H9 (cell line): Measurements from ENCODE around the gene MSANTD1. TPM values are rescaled to one million over a fixed set of nuclear protein-coding genes. Genes with fewer than 3 reads are reported as not detected.

Source experiments
- DNase-seq: peaks from one replicate; pipeline ENCODE4 v3.0.0-alpha.2; 2017
- H2AFZ ChIP-seq: one replicate; pipeline ENCODE4 v1.6.1; 2013; ENCODE audit warnings: mild to moderate bottlenecking, low read length, control low read depth, moderate library complexity
- H2AK5ac ChIP-seq: 2 replicates; pipeline ENCODE4 v1.6.1; 2013; ENCODE audit warnings: low read length, control low read depth, mixed read lengths; ENCODE audit not compliant: insufficient read length
- H2BK120ac ChIP-seq: one replicate; pipeline ENCODE4 v1.6.1; 2013; ENCODE audit warnings: low read depth, mild to moderate bottlenecking, low read length, control low read depth, inconsistent platforms; ENCODE audit not compliant: poor library complexity, severe bottlenecking
- H2BK12ac ChIP-seq: 2 replicates; pipeline ENCODE4 v1.6.1; 2013; ENCODE audit warnings: low read length, control low read depth, mixed read lengths, low read depth; ENCODE audit not compliant: insufficient read length
- H2BK15ac ChIP-seq: 2 replicates; pipeline ENCODE4 v1.6.1; 2013; ENCODE audit warnings: low read depth, low read length, control low read depth
- H2BK20ac ChIP-seq: one replicate; pipeline ENCODE4 v1.6.1; 2013; ENCODE audit warnings: low read depth, mild to moderate bottlenecking, low read length, control low read depth, inconsistent platforms; ENCODE audit not compliant: poor library complexity, severe bottlenecking
- H2BK5ac ChIP-seq: 2 replicates; pipeline ENCODE4 v1.6.1; 2013; ENCODE audit warnings: low read length, control low read depth, mixed read lengths; ENCODE audit not compliant: insufficient read length
- H3K14ac ChIP-seq: 2 replicates; pipeline ENCODE4 v1.6.1; 2013; ENCODE audit warnings: low read length, control low read depth; ENCODE audit not compliant: insufficient read depth
- H3K18ac ChIP-seq: 2 replicates; pipeline ENCODE4 v1.6.1; 2013; ENCODE audit warnings: low read depth, mild to moderate bottlenecking, mixed read lengths, low read length, control low read depth; ENCODE audit not compliant: insufficient read length
- H3K23ac ChIP-seq: 2 replicates; pipeline ENCODE4 v1.6.1; 2013; ENCODE audit warnings: low read length, control low read depth, mixed read lengths, low read depth; ENCODE audit not compliant: insufficient read length
- H3K23me2 ChIP-seq: 2 replicates; pipeline ENCODE4 v1.6.1; 2013; ENCODE audit warnings: low read depth, mild to moderate bottlenecking, mixed read lengths, low read length, control low read depth; ENCODE audit not compliant: insufficient read length, poor library complexity, severe bottlenecking
- H3K27ac ChIP-seq: 2 replicates; pipeline ENCODE4 v1.5.1; 2013; ENCODE audit warnings: low read length, control low read depth, mixed read lengths, low read depth; ENCODE audit not compliant: insufficient read length
- H3K27me3 ChIP-seq: 2 replicates; pipeline ENCODE4 v1.6.1; 2013; ENCODE audit warnings: low read length, control low read depth, inconsistent platforms; ENCODE audit not compliant: insufficient read depth
- H3K4ac ChIP-seq: 2 replicates; pipeline ENCODE4 v1.6.1; 2013; ENCODE audit warnings: low read depth, mild to moderate bottlenecking, control low read depth, inconsistent platforms, low read length, moderate library complexity
- H3K4me1 ChIP-seq: 2 replicates; pipeline ENCODE4 v1.6.1; 2013; ENCODE audit warnings: low read length, control low read depth, inconsistent platforms; ENCODE audit not compliant: insufficient read depth
- H3K4me2 ChIP-seq: 2 replicates; pipeline ENCODE4 v1.6.1; 2013; ENCODE audit warnings: low read length, control low read depth, mixed read lengths; ENCODE audit not compliant: insufficient read length, insufficient read depth
- H3K56ac ChIP-seq: 2 replicates; pipeline ENCODE4 v1.6.1; 2013; ENCODE audit warnings: low read depth, mild to moderate bottlenecking, mixed read lengths, low read length, control low read depth; ENCODE audit not compliant: insufficient read length
- H3K79me1 ChIP-seq: 2 replicates; pipeline ENCODE4 v1.6.1; 2013; ENCODE audit warnings: low read depth, mild to moderate bottlenecking, moderate library complexity, low read length, control low read depth, inconsistent platforms; ENCODE audit not compliant: insufficient read depth, poor library complexity, severe bottlenecking
- H3K79me2 ChIP-seq: 2 replicates; pipeline ENCODE4 v1.6.1; 2013; ENCODE audit warnings: low read length, control low read depth, inconsistent platforms; ENCODE audit not compliant: insufficient read depth
- H3K9ac ChIP-seq: 2 replicates; pipeline ENCODE4 v1.6.1; 2013; ENCODE audit warnings: low read length, control low read depth, mixed read lengths; ENCODE audit not compliant: insufficient read length; ENCODE audit errors: extremely low read depth
- H3K9me3 ChIP-seq: one replicate; pipeline ENCODE4 v1.6.1; 2013; ENCODE audit warnings: low read depth, low read length, inconsistent platforms; ENCODE audit not compliant: control insufficient read depth
- H3T11ph ChIP-seq: one replicate; pipeline ENCODE4 v1.6.1; 2013; ENCODE audit warnings: mild to moderate bottlenecking, low read length, control low read depth, inconsistent platforms
- H4K20me1 ChIP-seq: one replicate; pipeline ENCODE4 v1.6.1; 2013; ENCODE audit not compliant: control insufficient read depth, insufficient read length, insufficient read depth
- H4K5ac ChIP-seq: 2 replicates; pipeline ENCODE4 v1.6.1; 2013; ENCODE audit warnings: low read depth, mild to moderate bottlenecking, mixed read lengths, low read length, control low read depth; ENCODE audit not compliant: insufficient read length
- H4K8ac ChIP-seq: replicated peaks from 2 replicates; pipeline ENCODE4 v1.6.1; 2013; ENCODE audit warnings: low read length, control low read depth, mixed read lengths, low read depth; ENCODE audit not compliant: insufficient read length
- H4K91ac ChIP-seq: 2 replicates; pipeline ENCODE4 v1.6.1; 2013; ENCODE audit warnings: low read depth, mild to moderate bottlenecking, moderate library complexity, mixed read lengths, low read length, control low read depth; ENCODE audit not compliant: insufficient read length
- H3K27ac Mint-ChIP-seq, 3 experiments: 2 replicates in 2 of 3; 3 replicates in 1 of 3; pipeline ENCODE4 v1.8.0; 2020 to 2021; ENCODE audit warnings: mixed read lengths in 3 of 3, mild to moderate bottlenecking in 1 of 3, moderate library complexity in 1 of 3
- H3K27me3 Mint-ChIP-seq: 2 replicates; pipeline ENCODE4 v1.8.0; 2021; ENCODE audit warnings: low read depth, mild to moderate bottlenecking, moderate library complexity, mixed read lengths
- H3K36me3 Mint-ChIP-seq, 3 experiments: 2 replicates in 2 of 3; 3 replicates in 1 of 3; pipeline ENCODE4 v1.8.0; 2020 to 2021; ENCODE audit warnings: low read depth in 3 of 3, mixed read lengths in 3 of 3; ENCODE audit not compliant: insufficient read depth in 1 of 3
- H3K4me1 Mint-ChIP-seq, 2 experiments: 2 replicates each; pipeline ENCODE4 v1.8.0; 2020; ENCODE audit warnings: mixed read lengths in 2 of 2
- H3K4me3 Mint-ChIP-seq, 2 experiments: 2 replicates in 1 of 2; 3 replicates in 1 of 2; pipeline ENCODE4 v1.8.0; 2020 to 2021; ENCODE audit warnings: mild to moderate bottlenecking in 2 of 2, mixed read lengths in 2 of 2, moderate library complexity in 1 of 2
- H3K9me3 Mint-ChIP-seq, 2 experiments: 2 replicates in 1 of 2; 3 replicates in 1 of 2; pipeline ENCODE4 v1.8.0; 2020; ENCODE audit warnings: mild to moderate bottlenecking in 2 of 2, mixed read lengths in 2 of 2, moderate library complexity in 1 of 2
- WGBS: extraction: QIAGEN DNeasy Blood & Tissue Kit; methylation state at CpG from one replicate; pipeline ENCODE4 v1.1.7; 2013; ENCODE audit warnings: missing lambda C conversion rate, low lambda C conversion rate, mixed read lengths; ENCODE audit not compliant: insufficient read length; ENCODE audit errors: extremely low coverage; 5-methylcytosine and 5-hydroxymethylcytosine counted together
- total RNA-seq: library from RNA; stranded (reverse); gene quantifications from 2 replicates; pipeline ENCODE4 v1.2.1, GENCODE V29; 2021
- TF ChIP-seq, protein P1 (sequence below): fragments of 200-600 bp; sonication (generic); conservative IDR thresholded peaks from 3 replicates; pipeline ENCODE4 v1.8.0; 2021; ENCODE audit warnings: antibody characterized with exemption, mild to moderate bottlenecking

The MSANTD1 gene
- total RNA-seq, 1 experiment from 2014 or later: 0.83 TPM

DNA sequence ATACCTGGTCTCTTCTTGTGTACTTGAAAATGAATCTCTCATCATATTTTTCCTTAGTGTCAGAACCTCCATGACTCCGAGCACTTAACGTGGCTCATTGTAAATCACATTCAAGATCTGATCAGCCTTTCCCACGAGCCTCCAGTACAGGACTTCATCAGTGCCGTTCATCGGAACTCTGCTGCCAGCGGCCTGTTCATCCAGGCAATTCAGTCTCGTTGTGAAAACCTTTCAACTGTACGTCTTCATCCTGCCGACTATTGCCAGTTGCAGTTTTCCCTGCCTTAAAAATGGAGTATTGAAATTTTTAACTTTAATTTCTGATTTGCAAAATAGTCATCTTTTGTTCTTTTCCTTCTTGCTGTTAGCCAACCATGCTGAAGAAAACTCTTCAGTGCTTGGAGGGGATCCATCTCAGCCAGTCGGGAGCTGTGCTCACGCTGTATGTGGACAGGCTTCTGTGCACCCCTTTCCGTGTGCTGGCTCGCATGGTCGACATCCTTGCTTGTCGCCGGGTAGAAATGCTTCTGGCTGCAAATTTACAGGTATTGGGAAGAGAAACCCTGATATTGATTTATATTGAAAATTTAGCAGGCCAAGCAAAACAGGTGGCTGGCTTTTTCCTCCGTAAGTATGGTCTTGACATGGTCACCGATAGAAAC, 42.4 kb upstream of the MSANTD1 start:
- no peak overlapping the region for H3K9ac ChIP-seq
- DNase-seq: no peak
- H3K36me3 Mint-ChIP-seq: peaks cover 13 to 57% (median 52%) of the 10 kb centered on the region in 3 experiments; a peak in 6 of 7 replicates

More for the DNA sequence above, 42.4 kb upstream of the MSANTD1 start:
- Histone ChIP-seq H4K91ac (no peak overlapping the region), H2BK12ac (no peak overlapping the region), H3T11ph (no peak overlapping the region), H3K4me1 (no peaks in the 10 kb centered on the region), H4K20me1 (no peaks in the 10 kb centered on the region), H3K56ac (no peak overlapping the region), H3K79me2 (no peaks in the 10 kb centered on the region), H4K5ac (no peak overlapping the region), H3K4ac (no peak overlapping the region), H3K18ac (no peak overlapping the region), H2AFZ (no peak overlapping the region), H3K9me3 (no peaks in the 10 kb centered on the region), H3K23me2 (no peaks in the 10 kb centered on the region), H2BK120ac (no peak overlapping the region), H2BK15ac (no peak overlapping the region), H3K79me1 (no peaks in the 10 kb centered on the region), H3K27me3 (no peaks in the 10 kb centered on the region), H2AK5ac (no peak overlapping the region), H4K8ac (no peak overlapping the region), H3K4me2 (no peak overlapping the region), H3K14ac (no peak overlapping the region), H2BK5ac (no peak overlapping the region), H3K27ac (no peak overlapping the region), H3K23ac (no peak overlapping the region), H2BK20ac (no peak overlapping the region)
- TF ChIP-seq, protein P1, sequence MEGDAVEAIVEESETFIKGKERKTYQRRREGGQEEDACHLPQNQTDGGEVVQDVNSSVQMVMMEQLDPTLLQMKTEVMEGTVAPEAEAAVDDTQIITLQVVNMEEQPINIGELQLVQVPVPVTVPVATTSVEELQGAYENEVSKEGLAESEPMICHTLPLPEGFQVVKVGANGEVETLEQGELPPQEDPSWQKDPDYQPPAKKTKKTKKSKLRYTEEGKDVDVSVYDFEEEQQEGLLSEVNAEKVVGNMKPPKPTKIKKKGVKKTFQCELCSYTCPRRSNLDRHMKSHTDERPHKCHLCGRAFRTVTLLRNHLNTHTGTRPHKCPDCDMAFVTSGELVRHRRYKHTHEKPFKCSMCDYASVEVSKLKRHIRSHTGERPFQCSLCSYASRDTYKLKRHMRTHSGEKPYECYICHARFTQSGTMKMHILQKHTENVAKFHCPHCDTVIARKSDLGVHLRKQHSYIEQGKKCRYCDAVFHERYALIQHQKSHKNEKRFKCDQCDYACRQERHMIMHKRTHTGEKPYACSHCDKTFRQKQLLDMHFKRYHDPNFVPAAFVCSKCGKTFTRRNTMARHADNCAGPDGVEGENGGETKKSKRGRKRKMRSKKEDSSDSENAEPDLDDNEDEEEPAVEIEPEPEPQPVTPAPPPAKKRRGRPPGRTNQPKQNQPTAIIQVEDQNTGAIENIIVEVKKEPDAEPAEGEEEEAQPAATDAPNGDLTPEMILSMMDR: no peak
- H3K27ac Mint-ChIP-seq: 0 out of 7 replicates have a peak overlapping the region, but pooled peaks of 1 of the 3 experiments have one; percentile 4
- H3K4me1 Mint-ChIP-seq: no peaks in the 10 kb centered on the region
- no peaks in the 10 kb centered on the region for H3K27me3 Mint-ChIP-seq
- no peak overlapping the region for H3K4me3 Mint-ChIP-seq
- no CpG with 5 or more reads among the region's 18 CpGs for WGBS
- H3K9me3 Mint-ChIP-seq: no peaks in the 10 kb centered on the region
